OCI-LY3 (cell line): ENCODE data around the gene MTMR6.

Experiments used
- EZH2phosphoT487 ChIP-seq: fragments of 200-600 bp; shearing (Covaris generic); IDR thresholded peaks from 2 replicates; pipeline ENCODE4 v1.6.1; 2018; ENCODE audit warnings: antibody characterized with exemption, mixed run types, low read depth
- TF ChIP-seq, protein P1 (sequence below): fragments of 200-600, 300-600 bp; sonication (generic); IDR thresholded peaks from 2 replicates; pipeline ENCODE4 v1.5.1; 2014; ENCODE audit warnings: antibody characterized with exemption, low read length, low read depth

DNA sequence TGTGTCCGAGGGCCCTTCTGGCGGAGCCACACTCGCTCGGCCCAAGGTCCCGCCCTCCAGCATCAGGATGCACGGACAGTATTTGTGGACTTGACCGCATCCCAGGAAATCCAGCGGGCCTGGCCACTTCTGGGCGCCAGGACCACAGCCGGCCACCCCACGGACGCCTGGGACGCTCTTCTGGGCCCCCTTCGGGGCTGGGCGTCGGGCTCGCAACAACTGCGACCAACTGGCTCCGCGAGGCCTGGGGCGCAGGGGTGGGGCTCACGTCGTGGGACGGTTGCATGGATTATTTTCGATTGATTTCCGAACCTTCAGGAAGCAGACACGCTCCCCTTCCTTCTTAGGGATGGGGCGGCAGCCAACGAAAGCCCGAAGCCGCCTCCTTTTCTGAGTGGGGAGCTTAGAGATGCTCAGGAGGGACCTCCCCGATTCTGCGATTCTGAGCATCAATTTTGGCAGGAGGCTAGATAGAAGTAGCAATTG, 13.6 kb upstream of the MTMR6 start:
- TF ChIP-seq, protein P1, sequence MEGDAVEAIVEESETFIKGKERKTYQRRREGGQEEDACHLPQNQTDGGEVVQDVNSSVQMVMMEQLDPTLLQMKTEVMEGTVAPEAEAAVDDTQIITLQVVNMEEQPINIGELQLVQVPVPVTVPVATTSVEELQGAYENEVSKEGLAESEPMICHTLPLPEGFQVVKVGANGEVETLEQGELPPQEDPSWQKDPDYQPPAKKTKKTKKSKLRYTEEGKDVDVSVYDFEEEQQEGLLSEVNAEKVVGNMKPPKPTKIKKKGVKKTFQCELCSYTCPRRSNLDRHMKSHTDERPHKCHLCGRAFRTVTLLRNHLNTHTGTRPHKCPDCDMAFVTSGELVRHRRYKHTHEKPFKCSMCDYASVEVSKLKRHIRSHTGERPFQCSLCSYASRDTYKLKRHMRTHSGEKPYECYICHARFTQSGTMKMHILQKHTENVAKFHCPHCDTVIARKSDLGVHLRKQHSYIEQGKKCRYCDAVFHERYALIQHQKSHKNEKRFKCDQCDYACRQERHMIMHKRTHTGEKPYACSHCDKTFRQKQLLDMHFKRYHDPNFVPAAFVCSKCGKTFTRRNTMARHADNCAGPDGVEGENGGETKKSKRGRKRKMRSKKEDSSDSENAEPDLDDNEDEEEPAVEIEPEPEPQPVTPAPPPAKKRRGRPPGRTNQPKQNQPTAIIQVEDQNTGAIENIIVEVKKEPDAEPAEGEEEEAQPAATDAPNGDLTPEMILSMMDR = no peak
- no peak for TF ChIP-seq EZH2phosphoT487
